ENCODE data around the gene KCNMA1.

The KCNMA1 gene

DNA sequence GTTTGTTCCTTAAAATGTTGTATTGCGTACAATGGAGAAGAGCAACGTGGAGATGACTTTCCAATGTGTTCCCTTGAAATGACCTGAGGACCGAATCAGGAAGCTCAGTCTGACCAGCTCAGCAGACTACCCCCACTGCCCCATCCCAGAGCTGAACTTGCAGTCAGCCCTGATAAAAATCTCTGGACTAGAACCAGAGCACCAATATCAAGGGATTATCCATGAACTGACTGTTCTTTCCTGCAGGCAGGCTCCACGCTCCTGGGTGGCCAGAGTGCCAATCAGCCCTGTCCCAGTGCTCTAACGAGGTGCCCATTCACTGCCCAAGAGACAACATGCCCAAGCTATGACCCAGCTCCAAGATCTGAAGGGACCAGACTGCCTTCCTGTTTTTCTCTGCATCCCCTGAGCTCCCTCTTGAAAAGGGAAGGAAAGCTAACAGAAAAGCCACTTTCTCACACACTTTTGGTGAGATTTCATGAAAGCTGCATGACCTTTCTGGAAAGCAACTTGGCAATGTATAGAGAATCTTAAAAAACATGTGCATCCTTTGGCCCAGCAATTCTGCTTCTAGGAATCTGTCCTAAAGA is 130.2 kb downstream of the KCNMA1 start:
- DNase-seq (ENCODE audit: low read depth): no peak

DNA sequence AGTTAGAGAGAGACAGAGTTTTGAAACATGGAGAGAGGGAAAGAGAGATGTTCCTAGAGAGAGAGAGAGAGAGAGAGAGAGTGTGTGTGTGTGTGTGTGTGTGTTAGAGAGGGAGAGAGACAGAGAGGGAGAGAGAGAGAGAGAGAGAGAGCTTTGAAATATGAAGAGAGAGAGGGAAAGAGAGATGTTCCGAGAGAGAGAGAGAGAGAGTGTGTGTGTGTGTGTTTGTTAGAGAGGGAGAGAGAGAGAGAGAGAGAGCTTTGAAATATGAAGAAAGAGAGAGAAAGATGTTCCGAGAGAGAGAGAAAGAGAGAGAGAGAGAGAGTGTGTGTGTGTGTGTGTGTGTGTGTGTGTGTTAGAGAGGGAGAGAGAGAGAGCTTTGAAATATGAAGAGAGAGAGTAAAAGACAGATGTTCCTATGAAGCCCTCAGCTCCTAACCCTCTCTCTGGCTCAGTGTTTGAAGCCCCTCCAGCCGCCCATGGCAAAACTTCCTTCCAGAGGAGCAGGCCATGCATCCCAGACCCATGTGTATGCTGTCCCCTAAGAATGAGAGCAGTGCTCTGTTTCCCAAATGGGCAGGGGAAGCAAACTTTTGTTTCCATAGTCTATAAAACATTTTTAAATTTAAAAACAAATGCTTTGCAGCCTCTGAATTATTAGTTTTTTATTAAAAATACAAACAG is 130.9 kb downstream of the KCNMA1 start:
- no peak for DNase-seq (ENCODE audit: low read depth)

DNA sequence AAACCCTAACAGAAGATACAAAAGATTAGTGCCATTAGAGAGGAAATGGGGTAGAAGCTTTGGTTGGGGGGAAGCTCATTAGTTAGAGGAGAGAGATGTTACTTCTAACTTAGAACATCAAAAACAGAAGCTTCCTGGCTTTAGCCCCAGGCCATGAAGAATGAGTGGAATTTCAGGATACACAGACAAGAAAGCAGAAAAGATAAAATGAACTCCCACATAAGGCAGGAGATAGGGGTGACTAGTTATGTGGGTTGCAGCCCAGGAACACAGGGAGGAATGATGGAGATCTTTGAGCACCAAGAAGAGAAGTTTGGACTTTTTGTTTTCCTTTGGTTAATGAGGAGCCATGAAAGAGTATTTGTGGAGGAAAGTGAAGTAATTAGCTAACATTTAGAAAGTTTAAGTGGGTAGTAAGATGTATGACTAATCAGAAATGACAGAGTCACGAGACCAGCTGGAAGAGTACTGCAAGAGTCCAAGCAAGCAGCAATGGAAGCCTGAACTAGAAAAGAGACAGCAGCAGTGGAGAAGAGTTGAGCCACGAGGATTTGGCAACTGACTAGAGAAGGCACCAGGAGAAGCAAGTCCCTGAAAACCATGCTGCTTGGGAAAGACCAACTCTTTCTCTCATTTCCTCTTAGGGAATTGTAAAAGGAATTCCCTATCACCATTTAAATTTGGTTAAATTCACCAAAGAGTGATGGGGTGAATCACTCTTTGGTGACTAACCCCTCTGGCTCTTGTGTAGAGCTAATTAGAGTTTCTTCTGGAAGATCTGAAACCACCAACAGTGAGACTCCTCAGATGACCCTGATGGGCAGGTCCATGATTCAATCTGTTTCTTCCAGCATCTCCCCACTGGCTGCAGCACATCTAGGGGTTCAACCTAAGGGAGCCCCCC is 131.9 kb downstream of the KCNMA1 start:
- DNase-seq (ENCODE audit: low read depth): no peak

DNA sequence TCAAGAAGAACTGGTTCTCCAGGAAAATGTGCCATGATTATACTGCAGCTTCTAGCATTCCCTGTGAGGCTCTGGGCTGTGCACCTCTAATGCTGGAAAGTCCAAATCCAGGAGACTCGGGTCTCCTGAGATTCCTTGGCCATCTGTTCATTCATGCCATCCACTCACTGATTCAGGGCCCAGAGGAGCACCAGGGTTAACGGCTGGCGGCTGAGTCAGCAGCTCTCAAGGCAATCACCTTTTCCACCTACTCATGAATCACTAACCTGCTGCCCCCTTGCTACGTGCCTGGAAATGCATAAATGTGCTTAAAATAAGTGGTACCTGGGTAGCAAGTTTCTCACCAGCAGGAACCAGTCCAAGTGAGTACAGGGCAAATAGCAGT is 132.7 kb downstream of the KCNMA1 start:
- DNase-seq (ENCODE audit: low read depth): no peak

DNA sequence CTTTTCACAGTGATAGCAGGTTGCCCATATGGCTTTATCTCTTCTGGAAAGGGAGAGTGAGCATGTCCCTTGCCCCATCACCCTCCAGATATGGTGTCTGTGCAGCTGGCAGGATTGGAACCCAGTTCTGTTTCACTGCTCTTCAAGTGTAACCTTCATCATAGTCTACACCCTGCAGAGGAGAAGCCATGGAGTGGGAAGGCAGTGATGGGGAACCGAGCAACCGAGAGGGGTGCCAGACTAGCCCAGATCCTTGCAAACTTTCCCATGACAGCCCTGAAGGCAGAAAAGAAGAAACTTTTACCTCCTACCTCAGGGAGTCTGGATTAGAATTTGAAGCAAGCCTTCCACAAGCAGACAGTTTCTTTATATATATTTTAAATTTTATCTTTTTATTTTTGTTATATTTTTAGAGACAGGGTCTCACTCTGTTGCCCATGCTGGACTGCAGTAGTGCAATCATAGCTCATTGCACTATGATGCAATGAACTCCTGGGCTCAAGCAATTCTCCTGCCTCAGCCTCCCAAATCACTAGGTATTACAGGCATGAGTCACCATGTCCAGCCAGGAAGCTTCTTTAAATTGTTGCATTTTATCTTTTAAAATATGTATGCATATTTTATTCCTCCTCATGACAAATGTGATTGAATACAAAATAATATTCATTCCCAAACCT is 133.3 kb downstream of the KCNMA1 start:
- DNase-seq (ENCODE audit: low read depth): no peak

DNA sequence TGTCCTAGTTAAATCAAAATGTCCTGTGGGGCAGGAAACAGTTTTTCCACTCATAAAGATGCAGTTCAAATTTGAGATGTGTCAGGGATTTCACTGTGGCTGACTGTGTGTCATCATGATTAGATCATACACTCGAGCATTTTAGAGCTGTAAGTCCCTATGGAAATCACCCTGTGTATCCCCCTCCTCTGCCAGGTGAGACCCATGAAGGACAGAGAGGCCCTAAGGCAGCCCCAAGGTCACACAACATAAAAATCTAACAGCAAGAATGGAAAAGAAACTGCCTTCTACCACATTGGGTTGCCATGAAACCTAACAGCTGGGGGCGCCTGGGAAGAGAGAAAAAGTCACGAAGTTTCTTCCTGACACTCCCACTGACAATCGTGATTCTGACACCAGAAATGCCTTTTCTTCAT is 135.8 kb downstream of the KCNMA1 start:
- no peak for DNase-seq (ENCODE audit: low read depth)

DNA sequence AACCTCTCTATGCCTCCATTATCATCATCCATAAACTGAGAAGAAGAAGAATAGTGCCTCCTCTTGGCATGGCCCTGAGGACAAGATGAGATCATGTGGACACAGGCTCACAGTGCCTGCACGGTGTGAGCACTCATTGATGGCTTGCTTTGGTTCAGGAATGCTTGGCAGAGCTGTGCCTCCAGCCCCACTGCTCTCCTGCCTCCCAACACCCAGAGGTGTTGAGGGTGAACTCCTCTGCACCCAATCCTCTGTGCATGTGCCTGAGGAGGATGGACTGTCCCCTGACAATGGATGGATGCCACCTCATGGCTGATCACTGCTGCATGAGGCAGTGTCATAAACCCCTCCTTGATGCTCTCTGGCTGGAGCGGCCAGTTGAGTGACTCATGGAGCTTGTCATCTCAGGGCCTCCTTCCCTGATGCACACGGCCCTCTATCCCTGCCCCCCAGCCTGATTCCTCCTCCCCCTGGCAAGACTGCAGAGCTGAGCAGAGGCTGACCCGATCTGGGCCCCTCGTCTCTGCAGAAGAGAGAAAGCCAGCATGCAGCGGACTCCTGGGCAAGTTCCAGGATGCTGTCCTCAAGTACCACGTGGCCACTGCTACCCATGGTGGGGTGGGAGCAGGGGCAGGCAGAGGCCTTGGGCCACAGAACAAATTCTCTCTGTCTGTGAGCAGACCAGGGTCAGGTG is 136.3 kb downstream of the KCNMA1 start:
- DNase-seq (ENCODE audit: low read depth): no peak

DNA sequence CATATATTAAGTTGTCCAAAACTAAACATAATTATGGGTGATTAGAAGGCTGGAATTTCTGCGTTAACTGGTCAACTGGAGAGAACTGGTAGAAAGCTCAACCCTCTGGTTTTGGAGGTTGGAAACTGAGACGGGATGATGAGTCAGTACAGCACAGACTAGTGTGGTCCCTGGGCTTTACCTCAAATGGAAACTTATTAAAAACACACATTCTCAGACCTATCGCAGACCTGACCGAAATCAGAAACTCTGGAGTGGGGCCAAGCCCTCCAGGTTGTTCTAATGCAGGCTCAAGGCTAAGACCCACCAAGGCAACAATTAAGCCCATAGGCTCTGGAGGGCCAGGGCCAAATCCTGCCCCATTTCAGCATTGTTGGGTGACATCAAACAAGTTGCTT is 136.9 kb downstream of the KCNMA1 start:
- DNase-seq (ENCODE audit: low read depth): no peak

DNA sequence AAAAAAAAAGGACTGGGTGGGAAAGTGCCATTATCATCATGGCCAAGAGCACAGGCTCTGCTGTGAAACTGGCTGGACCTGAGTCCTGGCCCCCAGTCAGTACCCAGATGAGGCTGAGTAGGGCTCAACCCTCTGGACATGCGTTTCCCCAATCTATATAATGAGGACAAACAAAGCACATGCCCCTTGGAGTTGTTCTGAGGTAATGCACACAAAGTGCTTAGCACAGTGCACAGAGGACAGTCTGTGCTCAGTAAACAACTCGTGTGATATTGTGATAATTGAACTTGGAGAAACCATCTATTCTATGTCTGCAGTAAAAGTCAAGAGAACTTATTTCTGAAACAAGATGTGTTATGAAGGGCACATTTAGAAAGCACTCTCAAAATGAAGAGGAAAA is 138.8 kb downstream of the KCNMA1 start:
- no peak for DNase-seq (ENCODE audit: low read depth)

DNA sequence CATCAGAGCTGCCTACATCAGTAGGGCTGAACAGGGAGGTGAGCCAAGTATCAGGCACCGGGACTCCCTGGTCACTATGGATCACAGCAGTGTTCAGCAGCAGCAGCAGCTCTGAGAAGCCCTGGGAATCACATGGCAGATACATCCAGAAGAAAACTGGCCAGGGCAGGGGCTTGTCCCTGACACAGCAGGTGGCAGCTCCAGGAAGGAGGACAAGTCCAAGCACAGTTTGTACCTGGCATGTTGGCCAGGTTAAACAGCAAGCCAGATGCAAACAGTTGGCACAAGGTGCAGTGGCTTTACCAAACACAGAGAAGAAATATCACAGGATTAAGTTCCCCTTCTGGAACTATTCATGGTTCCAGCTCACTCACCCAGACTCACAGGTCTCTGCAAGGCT is 139.4 kb downstream of the KCNMA1 start:
- DNase-seq (ENCODE audit: low read depth): no peak

DNA sequence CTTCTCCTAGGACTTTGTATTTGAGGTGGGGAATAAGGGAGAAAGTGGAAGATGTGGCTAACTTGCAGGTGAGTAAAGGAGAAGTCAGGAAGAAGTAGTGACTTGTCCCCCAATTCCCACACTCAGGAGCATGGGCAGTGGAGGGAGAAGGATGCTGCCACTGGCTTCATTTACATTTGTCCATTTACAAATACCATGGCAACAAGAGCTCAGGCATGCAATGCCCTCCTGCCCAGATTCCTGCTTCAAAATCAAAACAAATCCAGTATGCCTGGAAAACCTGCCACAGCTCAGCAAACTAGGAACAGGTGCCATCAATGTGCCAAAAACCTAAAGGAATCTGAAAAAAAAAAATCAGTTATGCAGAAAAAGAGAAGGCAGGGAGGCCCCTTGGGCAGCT is 139.9 kb downstream of the KCNMA1 start:
- no peak for DNase-seq (ENCODE audit: low read depth)

DNA sequence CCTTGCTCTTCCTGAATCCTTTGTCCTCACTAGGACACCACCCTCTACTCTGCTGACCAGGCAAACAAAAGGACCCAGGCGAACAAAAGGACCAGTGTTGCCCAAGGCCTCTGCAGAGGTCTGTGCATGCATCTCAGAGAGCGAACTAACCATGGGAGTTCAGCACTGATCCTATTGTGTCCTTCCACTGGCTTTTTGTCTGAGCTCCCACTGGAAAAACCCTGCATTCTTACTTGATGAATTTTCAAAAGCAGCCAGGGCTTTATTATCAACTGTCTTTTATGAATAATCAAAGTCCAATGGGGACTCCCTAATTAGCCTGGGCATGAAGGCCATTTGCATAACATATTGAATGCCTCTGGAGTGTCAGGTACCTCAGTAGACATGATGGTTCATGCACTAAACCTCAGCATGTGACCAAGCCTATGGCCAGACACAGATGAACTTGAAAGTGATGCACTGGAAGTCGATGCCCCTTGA is 140.6 kb downstream of the KCNMA1 start:
- no peak for DNase-seq (ENCODE audit: low read depth)

DNA sequence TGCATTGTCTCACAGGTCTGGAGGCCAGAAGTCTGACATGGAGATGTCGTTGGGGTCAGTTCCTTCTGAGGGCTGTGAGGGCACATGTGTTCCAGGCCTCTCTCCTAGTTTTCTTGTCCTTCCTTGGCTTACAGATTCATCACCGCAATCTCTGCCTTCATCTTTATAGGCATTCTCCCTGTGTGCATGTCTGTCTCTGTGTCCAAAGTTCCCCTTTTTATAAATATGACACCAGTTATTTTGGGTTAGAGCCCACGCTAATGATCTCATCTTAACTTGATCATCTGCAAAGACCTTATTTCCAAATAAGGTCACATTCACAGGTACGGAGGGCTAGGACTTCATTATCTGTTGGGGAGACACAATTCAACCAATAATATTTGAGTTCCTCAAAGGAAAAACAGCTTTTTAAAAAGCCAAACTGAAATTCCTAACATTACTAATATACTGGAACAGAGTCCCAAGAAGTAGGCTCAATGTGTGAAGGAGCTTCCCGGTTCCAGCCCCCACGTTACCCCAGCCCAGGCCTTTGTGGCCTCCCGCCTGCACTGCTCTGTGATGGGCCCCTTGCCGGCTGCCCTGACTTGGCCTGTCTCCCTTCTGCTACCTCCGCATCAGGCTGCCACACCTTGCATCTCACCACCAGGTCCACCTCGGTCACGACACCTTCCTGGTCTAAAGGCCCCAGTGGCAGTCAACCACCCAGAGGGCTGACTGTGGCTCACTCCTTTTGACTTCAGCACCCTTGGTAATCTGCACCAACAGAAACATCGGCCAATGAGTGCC is 142.7 kb downstream of the KCNMA1 start:
- no peak for DNase-seq (ENCODE audit: low read depth)

DNA sequence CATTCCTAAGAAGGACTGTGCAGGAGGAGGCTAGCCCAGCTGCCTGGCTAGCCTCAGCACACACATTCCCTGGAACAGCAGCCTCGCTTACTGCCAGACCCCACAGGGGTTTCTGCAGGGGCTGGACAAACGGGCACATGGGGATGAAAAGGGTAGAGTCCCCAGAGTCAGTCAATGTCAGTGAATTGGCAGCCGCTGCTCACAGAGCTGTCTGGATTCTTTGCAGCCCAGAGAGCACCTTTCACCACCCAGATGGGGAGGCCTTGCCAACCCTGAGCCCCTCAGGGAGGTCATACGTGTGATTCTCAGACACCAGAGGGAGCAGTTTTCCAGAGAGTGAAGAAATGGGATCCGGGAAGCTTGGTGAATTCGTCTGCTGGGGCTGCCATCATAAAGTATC is 143.3 kb downstream of the KCNMA1 start:
- no peak for DNase-seq (ENCODE audit: low read depth)

DNA sequence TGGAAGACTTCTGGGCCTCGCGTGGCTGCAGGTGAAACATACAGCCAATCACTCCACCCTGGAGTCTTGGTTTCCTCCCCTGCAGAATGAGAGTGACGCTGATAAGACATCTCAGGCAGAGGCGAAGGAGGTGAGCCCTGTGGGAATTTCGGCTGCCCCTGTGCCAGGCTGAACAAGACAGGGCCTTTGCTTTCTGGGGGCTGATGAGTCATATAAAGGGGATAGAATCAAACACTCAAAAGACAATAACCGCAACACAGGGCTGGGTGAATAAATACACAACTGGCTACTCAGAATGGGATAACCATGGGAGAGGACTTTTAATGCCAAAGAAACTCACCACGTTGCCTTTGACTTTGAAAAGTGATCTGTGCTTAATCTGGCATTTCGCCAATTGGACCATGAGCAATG is 143.8 kb downstream of the KCNMA1 start:
- no peak for DNase-seq (ENCODE audit: low read depth)

DNA sequence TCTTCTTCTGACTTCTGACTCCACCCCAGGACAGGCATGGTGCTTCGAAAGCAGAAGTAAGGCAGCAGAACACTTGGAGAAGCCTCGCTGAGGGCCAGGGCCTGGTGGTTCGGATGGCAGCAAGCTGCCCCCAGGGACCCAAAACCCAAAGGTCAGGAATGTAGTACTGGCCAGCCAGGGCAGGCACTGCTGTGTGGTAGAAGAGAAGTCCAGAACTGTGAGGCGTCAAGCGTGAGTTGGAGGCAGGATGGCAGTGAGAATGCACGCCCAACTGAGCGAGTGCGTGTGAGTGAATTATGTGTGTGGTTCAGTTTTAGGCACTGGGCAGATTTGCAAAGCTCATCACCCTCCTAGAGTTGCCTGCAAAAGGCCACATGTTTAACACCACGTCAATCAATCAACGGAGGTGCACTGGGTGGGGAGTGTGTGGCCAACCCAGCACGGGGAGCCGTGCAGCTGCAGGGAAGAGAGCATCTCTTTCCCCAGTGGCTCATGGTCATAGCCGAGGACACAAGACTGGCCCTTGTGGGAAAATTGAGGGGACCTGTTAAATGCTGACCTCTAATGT is 144.3 kb downstream of the KCNMA1 start:
- no peak for DNase-seq (ENCODE audit: low read depth)

DNA sequence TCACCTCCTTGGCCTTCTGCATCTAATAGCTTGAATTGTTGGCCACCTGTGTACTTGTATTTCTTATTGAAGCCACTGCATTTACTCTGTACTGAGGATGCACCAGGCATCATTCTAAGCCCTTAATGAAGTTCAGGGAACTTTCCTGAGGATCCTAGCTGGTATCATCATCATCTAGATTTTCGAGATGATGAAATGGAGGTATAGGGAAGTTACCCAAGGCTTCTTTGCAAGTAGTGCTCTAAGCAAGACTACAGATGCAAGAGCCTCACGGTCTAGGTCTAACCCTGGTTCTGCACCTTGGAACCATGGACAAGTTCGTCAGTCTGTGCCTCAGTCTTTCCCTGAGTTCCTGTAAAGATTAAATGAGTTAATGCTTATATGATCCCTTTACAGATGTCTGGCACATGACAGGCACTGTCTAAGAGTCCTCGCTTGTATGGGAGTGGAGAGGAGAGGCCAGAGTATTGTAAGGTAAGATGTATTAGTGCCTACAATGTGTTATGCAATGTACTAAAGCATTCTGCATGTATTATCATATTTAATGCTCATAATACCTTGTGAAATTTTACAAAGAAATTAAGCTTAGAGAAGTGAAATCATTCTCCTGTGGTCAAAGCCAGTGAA is 145.1 kb downstream of the KCNMA1 start:
- no peak for DNase-seq (ENCODE audit: low read depth)

DNA sequence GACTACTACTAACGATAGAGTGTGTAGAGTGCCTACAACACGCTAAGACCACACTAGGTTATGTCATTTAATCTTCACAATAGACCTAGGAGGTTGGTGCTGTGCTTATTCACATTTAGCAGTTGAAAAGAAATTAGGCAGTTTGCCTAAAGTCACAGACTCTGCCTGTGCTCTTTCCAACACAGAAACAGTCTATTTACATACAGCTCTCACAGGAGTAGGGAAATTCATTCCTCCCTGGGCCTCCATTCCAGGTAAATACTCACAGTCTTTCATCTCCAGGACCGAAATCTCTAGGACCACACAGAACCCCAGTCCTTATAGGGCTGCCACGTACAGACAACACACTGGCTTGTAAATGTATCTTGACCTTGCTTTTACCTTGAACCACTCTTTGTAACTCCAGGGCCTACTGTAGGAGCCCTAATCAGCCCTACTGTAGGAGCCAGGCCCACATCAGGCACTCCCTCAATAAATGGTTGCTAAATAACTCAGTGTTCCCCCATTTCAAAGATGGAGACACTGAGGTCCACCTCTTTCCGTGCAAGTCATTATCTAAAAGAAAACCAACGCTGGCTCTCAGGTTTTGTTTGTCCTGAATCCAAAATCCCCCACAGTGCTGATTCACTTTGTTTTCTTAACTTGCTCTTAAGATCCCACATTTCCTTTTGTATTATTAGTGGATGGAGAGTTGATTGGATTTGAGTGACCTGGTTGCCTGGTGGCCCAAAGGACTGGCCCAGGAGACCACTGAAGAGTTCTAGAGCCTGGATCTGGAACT is 146.9 kb downstream of the KCNMA1 start:
- DNase-seq (ENCODE audit: low read depth): no peak

DNA sequence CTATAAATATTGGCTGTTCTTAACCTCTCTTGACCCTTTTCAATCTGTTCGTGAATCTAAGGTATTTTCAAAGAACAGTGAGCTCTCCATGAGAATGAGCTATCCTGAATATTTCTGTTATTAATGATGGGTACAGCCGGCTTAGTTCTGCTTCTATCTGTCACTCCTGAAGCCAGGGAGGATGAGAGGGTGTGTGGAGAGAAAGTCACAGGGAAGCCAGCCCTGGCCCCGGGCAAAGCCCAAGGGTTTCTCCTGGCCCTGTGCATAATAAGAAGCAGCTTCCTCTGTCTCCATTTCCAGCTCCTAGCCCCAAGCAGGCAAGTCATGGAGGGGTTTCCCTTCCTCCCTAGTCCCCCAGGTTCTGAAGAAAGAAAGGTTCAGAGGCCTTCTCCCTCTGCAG is 151.1 kb downstream of the KCNMA1 start:
- DNase-seq (ENCODE audit: low read depth): no peak

Measured in activated T-cell treated with anti-CD3 and anti-CD28 coated beads for 48 hours (primary cell).